K562 (cell line): ENCODE data around the gene PHKB. TPM values are rescaled to one million over a fixed set of nuclear protein-coding genes. Genes with fewer than 3 reads are reported as not detected.

Source experiments
- ATAC-seq: fragments of 200-7000 bp; cut with Tn5 transposase; 3 replicates; pipeline ENCODE4 v1.9.1; 2020; ENCODE audit warnings: moderate library complexity
- BruUV-seq: library from RNA; stranded (reverse); fragments of 400-500 nt; replicated peaks from 2 replicates; lab custom pipeline; 2021; lab: Mats Ljungman, UMichigan
- CTCF ChIA-PET: fragments of 300-600 bp; formaldehyde crosslinking; extraction: SDS; loops from one replicate; lab custom pipeline; 2021; ENCODE audit warnings: low intra/inter-chr PET ratio; lab: Yijun Ruan, JAX
- POLR2A ChIA-PET: fragments of 300-600, 350-650 bp; sonication (Branson Sonifier 250); formaldehyde crosslinking; extraction: SDS; loops from one replicate; lab custom pipeline; 2021; ENCODE audit warnings: antibody characterized with exemption, inconsistent platforms; lab: Yijun Ruan, JAX
- DNase-seq, 4 experiments: peaks; one replicate each; pipeline versions ENCODE4 v3.0.0 to v3.0.0-alpha.2; 2011 to 2018; ENCODE audit warnings: low spot score in 3 of 4, mixed read lengths in 3 of 4; ENCODE audit errors: extremely low read depth in 1 of 4
- FAIRE-seq: peaks from 2 replicates; lab custom pipeline; 2011; peaks lifted over from hg19 to GRCh38; lab: Jason Lieb, UNC
- H2AFZ ChIP-seq: 2 replicates; pipeline ENCODE4 v1.6.0; 2011; ENCODE audit warnings: low read depth, low read length, control low read depth, inconsistent platforms
- H3K27ac ChIP-seq: fragments of 200-600 bp; 3 replicates; pipeline ENCODE4 v1.8.0; 2011; ENCODE audit warnings: low read depth, mild to moderate bottlenecking, control low read depth, inconsistent platforms, low read length, moderate library complexity, mixed read lengths; ENCODE audit errors: extremely low read depth
- H3K27me3 ChIP-seq, 2 experiments: fragments of 300-600 bp in 1 of 2; 2 replicates in 1 of 2; 3 replicates in 1 of 2; pipeline versions ENCODE4 v1.6.0 to v1.8.0; 2011; ENCODE audit warnings: inconsistent platforms in 2 of 2, low read length in 2 of 2, mild to moderate bottlenecking in 1 of 2, mixed read lengths in 1 of 2, moderate library complexity in 1 of 2; ENCODE audit not compliant: control insufficient read depth in 2 of 2, insufficient read depth in 2 of 2
- H3K36me3 ChIP-seq: fragments of 300-600 bp; 3 replicates; pipeline ENCODE4 v1.8.0; 2011; ENCODE audit warnings: mild to moderate bottlenecking, low read length, inconsistent platforms; ENCODE audit not compliant: control insufficient read depth, insufficient read depth
- H3K4me1 ChIP-seq, 2 experiments: fragments of 200-600 bp in 1 of 2; replicated peaks in 1 of 2; 2 replicates in 1 of 2; 3 replicates in 1 of 2; pipeline versions ENCODE4 v1.5.1 to v1.8.0; 2011; ENCODE audit warnings: inconsistent platforms in 2 of 2, low read length in 2 of 2, mild to moderate bottlenecking in 1 of 2, mixed read lengths in 1 of 2, moderate library complexity in 1 of 2; ENCODE audit not compliant: control insufficient read depth in 2 of 2, insufficient read depth in 2 of 2
- H3K4me2 ChIP-seq: 2 replicates; pipeline ENCODE4 v1.6.1; 2011; ENCODE audit warnings: low read length, control low read depth, inconsistent platforms, mixed read lengths; ENCODE audit not compliant: insufficient read depth
- H3K4me3 ChIP-seq: fragments of 200-600 bp; sonication (generic), shearing (Covaris generic); 2 replicates; pipeline ENCODE4 v1.5.1; 2016; ENCODE audit warnings: control low read depth, inconsistent platforms
- H3K79me2 ChIP-seq: fragments of 200-600 bp; 3 replicates; pipeline ENCODE4 v1.8.0; 2011; ENCODE audit warnings: low read length, inconsistent platforms; ENCODE audit not compliant: control insufficient read depth, insufficient read depth
- H3K9ac ChIP-seq, 2 experiments: 2 replicates each; pipeline versions ENCODE4 v1.6.0 to v1.6.1; 2011; ENCODE audit warnings: low read depth in 2 of 2, low read length in 2 of 2, control low read depth in 1 of 2, inconsistent platforms in 1 of 2, mild to moderate bottlenecking in 1 of 2, mixed read lengths in 1 of 2; ENCODE audit not compliant: insufficient read depth in 1 of 2
- H3K9me1 ChIP-seq: one replicate; pipeline ENCODE4 v1.6.0; 2011; ENCODE audit warnings: inconsistent platforms, mild to moderate bottlenecking, low read length, moderate library complexity; ENCODE audit not compliant: control insufficient read depth, insufficient read depth
- H3K9me3 ChIP-seq: replicated peaks from 2 replicates; pipeline ENCODE4 v1.5.1; 2011; ENCODE audit warnings: low read depth, low read length, inconsistent platforms; ENCODE audit not compliant: control insufficient read depth, insufficient read depth
- H4K20me1 ChIP-seq: replicated peaks from 2 replicates; pipeline ENCODE4 v1.6.1; 2011; ENCODE audit warnings: low read length, inconsistent platforms, mixed read lengths; ENCODE audit not compliant: control insufficient read depth, insufficient read depth
- ARNT ChIP-seq, 2 experiments: fragments of 450-650 bp; IDR thresholded peaks; 2 replicates each; pipeline ENCODE4 v1.6.1; 2016; ENCODE audit warnings: mild to moderate bottlenecking in 1 of 2
- BRD4 ChIP-seq: fragments of 200-600 bp; sonication (generic); IDR thresholded peaks from 2 replicates; pipeline ENCODE4 v1.6.1; 2017; ENCODE audit warnings: inconsistent platforms
- CBX3 ChIP-seq, 2 experiments: IDR thresholded peaks; 1 replicate in 1 of 2; 2 replicates in 1 of 2; pipeline ENCODE4 v1.6.1; 2012; ENCODE audit warnings: inconsistent platforms in 2 of 2, low read length in 2 of 2, borderline replicate concordance in 1 of 2, control low read depth in 1 of 2
- CC2D1A ChIP-seq: fragments of 450-650 bp; IDR thresholded peaks from 2 replicates; pipeline ENCODE4 v1.6.1; 2017; ENCODE audit warnings: mild to moderate bottlenecking
- ETS2 ChIP-seq: IDR thresholded peaks from 2 replicates; pipeline ENCODE4 v1.6.1; 2016; ENCODE audit warnings: borderline replicate concordance, missing genetic modification characterization, mild to moderate bottlenecking, moderate library complexity, missing compliant biosample characterization; ENCODE audit not compliant: poor library complexity, severe bottlenecking
- HSF4 ChIP-seq: fragments of 250-450 bp; sonication (Bioruptor Pico); IDR thresholded peaks from 2 replicates; pipeline ENCODE4 v2.1.2; 2022; ENCODE audit warnings: mild to moderate bottlenecking, moderate library complexity, borderline replicate concordance
- MED1 ChIP-seq: sonication (generic); formaldehyde crosslinking; IDR thresholded peaks from 2 replicates; pipeline ENCODE4 v1.8.1; 2023; ENCODE audit warnings: missing genetic modification reagents, borderline replicate concordance
- MEF2A ChIP-seq: IDR thresholded peaks from 2 replicates; pipeline ENCODE4 v1.6.1; 2011; ENCODE audit warnings: low read depth, mild to moderate bottlenecking, low read length, moderate library complexity; ENCODE audit not compliant: control insufficient read depth
- NR2C2 ChIP-seq, 2 experiments: fragments of 200-800 bp in 1 of 2; sonication (Bioruptor generic) in 1 of 2; sonication (generic) in 1 of 2; formaldehyde crosslinking in 1 of 2; IDR thresholded peaks; 2 replicates each; pipeline versions ENCODE4 v1.6.1 to v1.8.0; 2016 to 2022; ENCODE audit warnings: mild to moderate bottlenecking in 1 of 2, missing compliant biosample characterization in 1 of 2, missing genetic modification characterization in 1 of 2, missing genetic modification reagents in 1 of 2
- RBBP5 ChIP-seq: fragments of 200-600 bp; sonication (generic); IDR thresholded peaks from 2 replicates; pipeline ENCODE4 v1.6.1; 2012; ENCODE audit warnings: borderline replicate concordance, mild to moderate bottlenecking, low read length, control low read depth, inconsistent platforms; ENCODE audit not compliant: insufficient read depth, poor library complexity, severe bottlenecking
- SIN3B ChIP-seq: fragments of 450-650 bp; IDR thresholded peaks from 2 replicates; pipeline ENCODE4 v1.6.1; 2017; ENCODE audit warnings: low read depth, mild to moderate bottlenecking, moderate library complexity
- SRF ChIP-seq, 2 experiments: fragments of 250-450, 450-650 bp in 1 of 2; sonication (Bioruptor Pico) in 1 of 2; sonication (generic) in 1 of 2; formaldehyde crosslinking; IDR thresholded peaks; 2 replicates each; pipeline versions ENCODE4 v1.5.0 to v1.5.1; 2020 to 2022; ENCODE audit warnings: mild to moderate bottlenecking in 1 of 2, missing genetic modification reagents in 1 of 2
- ZNF184 ChIP-seq: sonication (generic); formaldehyde crosslinking; IDR thresholded peaks from 2 replicates; pipeline ENCODE4 v1.5.0; 2020; ENCODE audit warnings: missing genetic modification reagents
- ZNF253 ChIP-seq: fragments of 250-450 bp; sonication (Bioruptor Pico); conservative IDR thresholded peaks from 2 replicates; pipeline ENCODE4 v1.6.1; 2021; ENCODE audit warnings: mild to moderate bottlenecking
- ZNF263 ChIP-seq: sonication (generic); formaldehyde crosslinking; IDR thresholded peaks from 2 replicates; pipeline ENCODE4 v1.8.0; 2022; ENCODE audit warnings: mild to moderate bottlenecking, missing genetic modification reagents, borderline replicate concordance
- ZNF384 ChIP-seq: IDR thresholded peaks from 2 replicates; pipeline ENCODE4 v1.6.1; 2012; ENCODE audit warnings: low read depth, low read length, improper control_type of control experiment
- ZNF398 ChIP-seq: fragments of 250-450 bp; sonication (Bioruptor Pico); IDR thresholded peaks from 2 replicates; pipeline ENCODE4 v1.8.0; 2021; ENCODE audit warnings: moderate library complexity, mild to moderate bottlenecking, inconsistent platforms
- ZNF76 ChIP-seq: fragments of 250-450 bp; sonication (Bioruptor Pico); IDR thresholded peaks from 2 replicates; pipeline ENCODE4 v1.4.0; 2020; ENCODE audit warnings: mild to moderate bottlenecking, moderate library complexity, borderline replicate concordance
- WGBS: fragments of 100-300 bp; shearing (Covaris generic); methylation state at CpG from one replicate; pipeline ENCODE4 v1.1.6; 2016; ENCODE audit warnings: low coverage, mixed read lengths; ENCODE audit not compliant: insufficient coverage; ENCODE audit errors: missing lambda C conversion rate; 5-methylcytosine and 5-hydroxymethylcytosine counted together
- in situ Hi-C: fragments of 300-500 bp; cut with MboI; formaldehyde crosslinking; loops from 4 replicates; pipeline ENCODE4 v1.15.0; 2018; ENCODE audit warnings: inconsistent platforms, mixed read lengths
- intact Hi-C: fragments of 100-400 bp; cut with micrococcal nuclease; formaldehyde crosslinking; loops from 2 replicates; pipeline ENCODE4 v1.14.2; 2022
- polyA plus RNA-seq, 8 experiments: library from polyadenylated mRNA; depleted of rRNA in 4 of 8; stranded (reverse) in 5 of 8; unstranded in 3 of 8; fragments of >200 nt; fragmentation: Nextera tagmentation in 2 of 8; fragmentation: Illumina TruSeq in 1 of 8; extraction: Ambion mirVana in 2 of 8; extraction: Trizol in 1 of 8; gene quantifications; 2 replicates each; pipeline versions ENCODE4 v1.2.1 to v1.2.3, GENCODE V29; 2011 to 2014; ENCODE audit warnings: inconsistent platforms in 1 of 8, missing spikeins in 1 of 8
- total RNA-seq, 7 experiments: library from RNA; depleted of rRNA in 6 of 7; stranded (reverse); fragments of >200 nt in 6 of 7; fragmentation: Illumina TruSeq in 2 of 7; extraction: Trizol in 2 of 7; gene quantifications; 2 replicates each; pipeline versions ENCODE4 v1.2.1 to v1.2.3, GENCODE V29; 2011 to 2021; ENCODE audit warnings: low replicate concordance in 1 of 7

The PHKB gene
- total and polyA plus RNA-seq, 9 of the 15 experiments (the other 6 are each of a cell fraction or from before 2014, with no cell fraction given) = 24.7 to 92.3 (median 67.0) TPM

GRCh38 chr16:47728205-47728604 is 267.1 kb downstream of the PHKB start:
- intact Hi-C loops (loop anchor here (10.0 kb wide), 1 partner anchor 57 kb away; no protein-coding TSS in a partner anchor), in situ Hi-C loops (no loop called here)
- ChIA-PET CTCF (no interaction called here), POLR2A (no interaction called here)
- Histone ChIP-seq H3K4me1 (no peaks in the 10 kb centered on the region), H3K27me3 (peaks cover 25 to 36% of the 10 kb centered on the region in 2 experiments; a peak in 4 of 5 replicates), H3K4me2 (no peak overlapping the region), H3K79me2 (no peaks in the 10 kb centered on the region), H3K9me1 (no peaks in the 10 kb centered on the region), H3K9ac (no peak overlapping the region), H4K20me1 (no peaks in the 10 kb centered on the region; the same call in 1 of the 2 replicates), H3K9me3 (no peaks in the 10 kb centered on the region), H3K36me3 (no peaks in the 10 kb centered on the region), H2AFZ (no peak overlapping the region), H3K4me3 (no peak overlapping the region), H3K27ac (no peak overlapping the region)
- WGBS = 7% methylated on average over 3 of the region's 3 CpGs
- DNase-seq = no peak
- no TSS peak for BruUV-seq
- TF ChIP-seq SIN3B (no peak), NR2C2 (CRISPR knock-in tag; IDR thresholded peaks at IDR 0.05) (no peak), NR2C2 (tag; IDR thresholded peaks at IDR 0.05) (no peak), ZNF384 (no peak), ZNF263 (CRISPR knock-in tag) (no peak), CC2D1A (no peak), ARNT (IDR thresholded peaks at IDR 0.05) (no peak), ZNF76 (CRISPR knock-in tag) (no peak), BRD4 (no peak), CBX3 (IDR thresholded peaks at IDR 0.05; ENCODE audit: borderline replicate concordance in 1 of 2, low read length in 2 of 2) (no peak), HSF4 (no peak), MEF2A (no peak), ZNF253 (CRISPR knock-in tag) (no peak), RBBP5 (no peak), ETS2 (tag) (no peak), MED1 (CRISPR knock-in tag) (no peak), SRF (CRISPR knock-in tag; IDR thresholded peaks at IDR 0.05) (no peak), ZNF184 (CRISPR knock-in tag) (no peak), ZNF398 (CRISPR knock-in tag) (no peak)
- no peak for ATAC-seq
- FAIRE-seq = no peak
